NCI-H345 (cell line): ENCODE results near the gene OSGIN1.
"Not testable (repeated sequence)": the region's sequence is repeated elsewhere in the genome, so short reads cannot be mapped to it uniquely, and the experiment has no call there.

ENCODE experiments used
- DNase-seq: peaks from one replicate; lab custom pipeline; 2025; lab: John Stamatoyannopoulos, UW

The OSGIN1 gene

DNA sequence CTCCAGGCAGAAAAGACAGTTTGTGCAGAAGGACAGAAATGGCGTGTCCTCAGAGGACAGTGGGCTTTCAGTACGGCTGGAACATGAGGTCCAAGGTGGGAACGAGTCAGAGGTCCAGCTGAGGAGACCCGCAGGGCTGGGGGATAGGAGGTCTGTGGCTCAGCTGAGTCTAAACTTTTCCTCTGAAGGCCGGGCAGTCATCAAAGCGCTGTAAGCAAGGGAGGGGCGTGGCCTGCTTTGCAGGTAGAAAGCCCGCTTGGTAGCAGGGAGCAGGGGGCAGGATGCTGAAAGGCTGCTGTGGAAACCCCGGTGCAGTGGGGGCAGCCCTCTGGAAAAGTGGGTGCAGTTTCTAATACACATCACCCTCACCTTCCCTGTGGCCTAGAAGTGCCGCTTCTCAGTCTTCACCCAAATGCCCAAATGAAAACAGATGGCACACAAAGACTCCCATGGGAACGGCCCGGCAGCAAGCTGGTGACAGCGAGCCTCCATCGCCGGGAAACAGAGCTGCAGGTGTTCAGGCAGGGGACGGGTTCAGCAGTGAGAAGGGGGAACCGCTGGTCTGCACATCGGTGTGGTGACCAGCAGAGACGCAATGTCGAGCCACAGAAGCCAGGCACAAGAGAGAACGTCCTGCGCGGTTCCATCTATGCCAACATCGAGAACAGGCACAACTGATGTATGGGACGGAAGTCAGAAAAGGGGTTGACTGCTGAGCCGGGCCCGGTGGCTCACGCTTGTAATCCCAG, 12.2 kb upstream of the OSGIN1 start:
- DNase-seq, result peak; percentile 28

DNA sequence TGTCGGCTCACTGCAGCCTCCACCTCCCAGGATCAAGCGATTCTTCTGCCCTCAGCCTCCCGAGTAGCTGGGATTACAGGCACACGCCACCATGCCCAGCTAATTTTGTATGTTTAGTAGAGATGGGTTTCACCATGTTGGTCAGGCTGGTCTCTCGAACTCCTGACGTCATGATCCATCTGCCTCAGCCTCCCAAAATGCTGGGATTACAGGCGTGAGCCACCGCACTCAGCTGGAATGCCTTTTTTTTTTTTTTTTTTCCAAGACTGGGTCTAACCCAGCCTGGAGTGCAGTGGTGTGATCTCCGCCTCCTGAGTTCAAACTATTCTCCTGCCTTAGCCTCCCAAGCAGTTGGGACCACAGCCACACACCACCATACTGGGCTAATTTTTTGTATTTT, 11.5 kb upstream of the OSGIN1 start:
- DNase-seq, result not testable (repeated sequence)

- DNase-seq, result no peak
Observed at GRCh38 chr16:83942074-83942473, 11.0 kb upstream of the OSGIN1 start.

GRCh38 chr16:83942815-83943515, 10.1 kb upstream of the OSGIN1 start:
- no peak for DNase-seq

DNA sequence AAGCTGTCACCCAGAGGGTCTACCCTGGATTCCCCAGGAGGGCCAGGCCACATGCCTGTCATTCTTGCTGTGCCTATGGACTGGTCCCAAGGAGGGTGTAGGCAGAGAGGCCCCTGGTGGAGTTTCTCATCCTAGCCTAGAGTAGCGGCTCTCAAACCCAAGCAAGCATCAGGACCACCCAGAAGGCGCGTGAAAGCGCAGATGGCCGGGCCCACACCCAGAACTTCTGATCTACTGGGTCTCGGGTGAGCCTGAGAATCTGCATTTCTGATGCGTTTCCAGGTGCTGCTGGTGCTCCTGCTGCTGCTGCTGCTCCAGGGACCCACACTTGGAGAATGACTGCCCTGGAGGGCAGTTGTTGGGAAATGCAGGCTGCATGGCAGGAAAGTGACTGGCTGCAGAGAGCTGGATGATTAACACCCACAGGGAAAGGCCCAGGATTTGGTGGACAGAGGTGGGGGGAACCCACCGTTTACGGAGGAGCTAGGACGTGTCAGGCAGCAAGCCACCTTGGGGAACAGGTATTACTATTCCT, 9.5 kb upstream of the OSGIN1 start:
- DNase-seq, result no peak

- no peak for DNase-seq
Observed at GRCh38 chr16:83945587-83945986, 7.5 kb upstream of the OSGIN1 start.

DNA sequence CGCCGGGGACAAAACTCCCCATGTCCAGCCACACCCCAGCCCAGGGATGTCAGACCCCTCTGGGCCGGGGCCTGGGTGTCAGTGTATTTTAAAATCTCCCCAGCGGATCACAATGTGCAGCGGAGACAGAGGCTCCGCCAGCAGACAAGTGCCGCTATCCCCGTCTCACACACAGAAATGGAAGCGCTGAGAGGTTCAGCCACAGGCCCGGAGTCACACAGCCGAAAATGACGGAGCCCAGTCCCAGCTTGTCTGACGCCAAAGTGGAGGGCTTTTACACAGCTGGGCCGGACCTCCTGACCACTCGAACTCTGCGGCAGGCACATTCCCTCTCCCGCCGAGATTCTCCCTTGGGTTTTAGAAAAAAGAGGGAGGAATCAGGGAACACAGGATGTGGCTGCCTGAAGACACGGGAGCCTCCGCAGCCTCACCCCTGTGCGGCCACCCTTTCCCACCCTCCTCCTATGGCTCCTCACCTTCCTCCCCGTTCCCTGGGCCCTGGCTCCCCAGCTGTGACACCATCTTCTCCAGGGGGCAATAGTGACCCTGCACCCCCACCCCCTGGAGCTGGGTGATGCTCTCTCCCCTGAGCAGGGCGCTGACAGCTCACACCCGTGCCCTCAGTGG, 6.8 kb upstream of the OSGIN1 start:
- DNase-seq, result no peak

GRCh38 chr16:83946781-83947566, 6.1 kb upstream of the OSGIN1 start:
- DNase-seq, result no peak

GRCh38 chr16:83947642-83948234, 5.3 kb upstream of the OSGIN1 start:
- no peak for DNase-seq

DNA sequence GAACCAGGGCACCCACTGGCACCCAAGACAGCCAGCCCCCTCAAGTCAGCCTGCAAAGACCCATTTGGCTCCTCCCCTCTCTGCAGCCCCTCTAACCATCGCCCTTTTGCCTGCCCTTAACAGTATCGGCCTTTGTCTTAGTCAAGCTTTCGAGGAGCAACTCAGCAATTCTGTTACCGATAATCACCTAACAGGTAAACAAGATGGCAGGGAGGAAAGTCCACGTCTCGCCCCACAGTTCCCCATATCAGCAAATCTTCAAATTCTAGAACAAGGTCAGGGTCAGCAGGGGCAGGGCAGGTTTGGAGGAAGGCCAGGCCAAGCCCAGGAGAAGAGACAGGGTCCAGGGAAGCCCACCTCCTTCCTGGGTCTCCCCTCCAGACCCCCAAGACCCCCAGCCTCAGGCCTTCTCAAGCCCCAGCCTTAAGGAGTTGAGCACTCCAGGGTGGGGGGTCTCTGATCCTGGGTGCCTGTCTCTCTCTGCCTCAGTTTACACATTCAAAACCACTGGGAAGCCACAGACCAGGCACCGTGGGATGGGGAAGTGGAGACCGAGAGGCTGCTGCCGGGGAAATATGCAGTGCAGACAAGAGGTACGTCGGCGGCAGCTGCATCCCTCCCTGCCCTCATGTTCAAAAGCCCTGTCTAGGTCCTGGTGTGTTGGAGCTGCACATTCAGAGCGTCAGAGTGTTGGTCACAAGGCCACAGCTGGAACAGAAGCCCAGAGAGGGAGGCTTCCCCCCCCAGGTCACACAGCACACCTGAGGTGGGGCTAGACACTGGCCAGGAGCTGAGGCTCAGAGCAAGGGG, 3.9 kb upstream of the OSGIN1 start:
- DNase-seq, result no peak

- DNase-seq, result no peak
Observed at GRCh38 chr16:83949724-83950001, 3.4 kb upstream of the OSGIN1 start.

GRCh38 chr16:83950862-83951399, 2.1 kb upstream of the OSGIN1 start:
- not testable (repeated sequence) for DNase-seq

DNA sequence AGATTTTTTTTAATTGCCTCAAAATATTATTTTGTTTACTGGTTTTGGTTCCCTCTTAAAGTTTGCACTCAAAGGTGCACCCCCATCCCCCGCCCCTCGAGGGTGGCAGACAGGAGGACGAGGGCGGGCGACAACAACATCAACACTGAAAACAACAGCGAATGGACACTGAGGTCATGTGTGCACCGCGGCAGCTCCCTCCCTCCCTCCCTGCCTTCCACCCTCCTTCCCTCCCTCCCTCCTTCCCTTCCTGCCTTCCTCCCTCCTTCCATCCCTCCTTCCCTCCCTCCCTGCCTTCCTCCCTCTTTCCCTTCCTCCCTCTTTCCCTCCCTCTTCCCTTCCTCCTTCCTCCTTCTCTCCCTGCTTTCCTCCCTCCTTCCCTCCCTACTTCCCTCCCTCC, 1.5 kb upstream of the OSGIN1 start:
- no peak for DNase-seq

DNA sequence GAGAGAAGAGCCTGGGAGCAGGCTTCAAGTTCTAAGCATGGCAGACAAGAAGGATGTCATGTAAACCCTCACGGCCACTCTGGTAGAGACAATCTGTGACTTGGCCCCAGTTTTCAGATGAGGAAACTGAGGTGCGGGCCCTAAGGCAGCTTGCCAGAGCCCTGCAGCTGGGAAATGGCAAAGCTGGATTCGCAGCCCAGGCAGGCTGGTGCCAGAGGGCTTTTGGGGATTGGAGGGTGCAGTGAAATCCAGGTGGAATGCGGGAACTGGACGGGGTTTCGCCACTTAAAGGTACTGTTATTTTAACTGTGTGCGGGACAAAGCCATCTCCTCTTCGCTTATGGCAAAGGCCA, 477 bp upstream of the OSGIN1 start:
- DNase-seq, result peak; percentile 34

DNA sequence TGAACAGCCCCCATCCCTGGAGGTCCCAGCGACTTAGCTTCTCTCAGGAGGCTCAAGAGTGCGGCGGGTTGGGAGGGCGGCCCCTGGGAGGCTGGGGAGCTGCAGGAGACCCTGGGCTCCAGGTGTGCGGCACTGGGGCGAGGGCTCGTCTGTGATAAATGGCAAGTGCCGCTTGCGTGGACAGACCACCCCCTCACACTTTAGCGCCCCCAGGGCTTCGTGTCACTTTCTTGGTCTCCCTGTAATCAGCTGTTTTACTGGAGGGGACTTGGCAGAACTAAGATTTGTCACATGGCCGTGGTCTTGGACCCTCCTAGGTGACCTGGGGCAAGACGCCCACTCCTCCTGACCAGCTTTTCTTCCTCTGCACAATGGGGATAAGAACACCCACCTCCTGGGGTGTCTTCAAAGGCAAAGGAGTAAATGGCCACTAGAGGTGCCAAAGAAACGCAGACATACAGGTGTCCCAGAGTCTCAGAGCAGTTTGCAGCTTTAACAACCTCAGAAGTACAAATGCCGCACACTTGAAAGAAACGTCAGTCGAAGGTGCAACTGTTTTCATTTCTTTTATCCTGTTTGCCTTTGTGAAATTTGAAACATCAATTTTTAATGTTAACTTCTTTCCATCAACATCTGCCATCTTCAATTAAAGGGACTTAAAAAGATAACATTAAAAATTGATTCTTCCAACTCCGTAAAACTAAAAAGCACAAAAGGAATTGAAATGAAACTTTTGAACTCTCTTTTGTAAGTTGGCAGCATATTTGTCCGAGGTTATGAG, 946 bp downstream of the OSGIN1 start:
- peak; percentile 17 for DNase-seq

DNA sequence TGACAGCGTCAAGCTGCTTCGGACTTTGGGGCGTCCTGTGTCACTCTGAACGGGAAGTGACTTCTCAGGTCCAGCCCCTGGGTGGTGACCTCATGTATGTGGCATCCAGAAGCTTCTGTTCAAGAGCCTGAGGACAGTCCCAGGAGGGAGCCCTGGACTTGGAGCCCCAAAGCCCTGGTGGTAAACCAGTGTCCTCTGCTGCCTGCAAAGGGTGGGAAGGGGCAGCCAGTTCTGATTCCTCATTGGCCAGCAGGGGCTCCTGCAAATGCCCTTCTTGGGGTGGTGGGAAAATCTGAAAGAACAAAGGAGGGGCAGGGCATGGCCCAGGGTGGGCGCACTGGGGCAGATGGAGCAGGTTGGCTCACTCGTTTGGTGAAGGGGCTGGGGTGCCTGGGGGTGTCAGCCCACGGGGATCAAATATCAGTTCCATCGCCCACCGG, 1.6 kb downstream of the OSGIN1 start:
- no peak for DNase-seq

DNA sequence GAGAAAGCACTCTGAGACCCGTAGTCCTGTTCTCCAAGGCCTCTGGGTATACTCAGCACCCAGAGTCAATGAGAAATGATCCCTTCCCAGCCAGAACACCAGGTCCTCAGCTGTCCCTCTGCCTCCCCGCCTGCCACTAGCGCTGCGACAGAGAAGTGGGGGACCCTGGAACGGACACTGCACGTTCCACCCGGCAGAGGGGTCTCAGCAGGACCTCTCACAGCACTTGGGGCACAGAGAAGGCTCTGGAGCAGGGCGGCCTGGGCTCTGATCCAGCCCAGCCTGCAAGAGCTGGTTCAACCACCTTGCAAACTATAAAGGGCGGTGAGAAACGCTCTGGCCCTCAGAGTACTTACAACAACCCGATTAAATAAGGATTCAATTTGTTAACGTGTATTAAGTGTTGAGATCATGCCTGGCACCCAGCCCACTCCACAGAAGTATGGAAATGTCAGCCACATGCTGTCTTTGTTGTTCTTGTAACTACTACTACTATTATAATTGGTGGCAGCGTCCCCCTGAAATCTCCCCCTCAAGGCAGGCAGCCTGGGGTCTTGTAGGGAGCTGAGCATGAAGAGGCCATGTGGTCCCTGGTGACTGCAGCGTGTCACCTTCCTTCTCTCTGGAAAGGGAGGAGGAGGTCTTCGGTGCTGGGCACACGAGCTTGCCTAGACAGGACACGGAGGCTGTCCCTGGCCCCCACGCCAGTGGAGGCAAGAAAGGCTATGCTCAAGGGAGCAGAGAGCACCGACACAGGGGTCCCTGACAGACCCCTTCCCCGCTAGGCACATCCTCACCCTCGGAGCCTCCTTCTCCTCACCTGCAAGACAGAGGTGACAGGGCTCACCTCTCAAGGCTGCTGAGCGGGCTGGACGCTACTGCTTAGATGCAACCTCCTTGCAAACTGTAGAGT, 2.4 kb downstream of the OSGIN1 start:
- no peak for DNase-seq

GRCh38 chr16:83956336-83957289, 3.6 kb downstream of the OSGIN1 start:
- DNase-seq, result peak; percentile 63
